ENCODE measurements around the gene C16orf54.

Gene C16orf54

GRCh38 chr16:29790183-29790948, 44.6 kb upstream of the C16orf54 start, which contains the start of gene KIF22:
TSS of gene KIF22 (plus strand) at chr16:29790751. CDS start at chr16:29790760, 9 bp downstream.
- peak; percentile 65 for TF ChIP-seq EGR1 (IDR thresholded peaks at IDR 0.05)
- TF ChIP-seq CREB1 (IDR thresholded peaks at IDR 0.05; ENCODE audit: low read depth), result peak; percentile 34; the same call in 1 of the 2 replicates
- no peak for TF ChIP-seq USF1 (IDR thresholded peaks at IDR 0.05)
- peak; percentile 83 for TF ChIP-seq MAX (IDR thresholded peaks at IDR 0.05)
- no peak for TF ChIP-seq EP300 (IDR thresholded peaks at IDR 0.05; ENCODE audit: borderline replicate concordance)
- peak; percentile 94 for TF ChIP-seq YY1 (IDR thresholded peaks at IDR 0.05; ENCODE audit: low read depth)
- no peak for TF ChIP-seq ZBTB7A (IDR thresholded peaks at IDR 0.05; ENCODE audit: low read depth)
- TF ChIP-seq TEAD4 (IDR thresholded peaks at IDR 0.05), result peak; percentile 73
- TF ChIP-seq CEBPB (IDR thresholded peaks at IDR 0.05), result no peak
- peak; percentile 56; the same call in 1 of the 2 replicates for TF ChIP-seq FOXM1 (IDR thresholded peaks at IDR 0.05; ENCODE audit: borderline replicate concordance, low read depth)
- TF ChIP-seq TAF1 (IDR thresholded peaks at IDR 0.05; ENCODE audit: low read depth), result peak; percentile 96
- no peak for TF ChIP-seq REST (IDR thresholded peaks at IDR 0.05; ENCODE audit: low read depth)
- TF ChIP-seq NFIC (IDR thresholded peaks at IDR 0.05), result no peak
- TF ChIP-seq TCF12 (IDR thresholded peaks at IDR 0.05; ENCODE audit: low read depth), result peak; percentile 59
- TF ChIP-seq RAD21 (IDR thresholded peaks at IDR 0.05; ENCODE audit: low read depth), result peak; percentile 43

GRCh38 chr16:29789775-29790182, 44.0 kb upstream of the C16orf54 start:
- TF ChIP-seq USF1 (IDR thresholded peaks at IDR 0.05) (no peak), REST (IDR thresholded peaks at IDR 0.05; ENCODE audit: low read depth) (no peak)

GRCh38 chr16:29784901-29785500, 39.2 kb upstream of the C16orf54 start:
- TF ChIP-seq ZBTB7A (IDR thresholded peaks at IDR 0.05; ENCODE audit: low read depth) (no peak), MAX (IDR thresholded peaks at IDR 0.05) (no peak), NFIC (IDR thresholded peaks at IDR 0.05) (no peak), CREB1 (IDR thresholded peaks at IDR 0.05; ENCODE audit: low read depth) (no peak), EGR1 (IDR thresholded peaks at IDR 0.05) (no peak), TAF1 (IDR thresholded peaks at IDR 0.05; ENCODE audit: low read depth) (no peak), USF1 (IDR thresholded peaks at IDR 0.05) (no peak), FOXM1 (IDR thresholded peaks at IDR 0.05; ENCODE audit: borderline replicate concordance, low read depth) (no peak), CEBPB (IDR thresholded peaks at IDR 0.05) (no peak)

GRCh38 chr16:29784157-29784556, 38.4 kb upstream of the C16orf54 start:
- no peak for TF ChIP-seq RAD21 (IDR thresholded peaks at IDR 0.05; ENCODE audit: low read depth)
- no peak for TF ChIP-seq EP300 (IDR thresholded peaks at IDR 0.05; ENCODE audit: borderline replicate concordance)

- TF ChIP-seq CEBPB (IDR thresholded peaks at IDR 0.05), result peak; percentile 73
Measured at GRCh38 chr16:29783094-29783953, 37.5 kb upstream of the C16orf54 start.

Data from Ishikawa (cell line).